NCI-H1105 treated with DMSO at 0.1 percent for 48 hours (cell line): ENCODE measurements around the gene SLC48A1.

ENCODE experiments used
- DNase-seq: peaks from one replicate; lab custom pipeline; 2025; lab: John Stamatoyannopoulos, UW

The SLC48A1 gene

DNA sequence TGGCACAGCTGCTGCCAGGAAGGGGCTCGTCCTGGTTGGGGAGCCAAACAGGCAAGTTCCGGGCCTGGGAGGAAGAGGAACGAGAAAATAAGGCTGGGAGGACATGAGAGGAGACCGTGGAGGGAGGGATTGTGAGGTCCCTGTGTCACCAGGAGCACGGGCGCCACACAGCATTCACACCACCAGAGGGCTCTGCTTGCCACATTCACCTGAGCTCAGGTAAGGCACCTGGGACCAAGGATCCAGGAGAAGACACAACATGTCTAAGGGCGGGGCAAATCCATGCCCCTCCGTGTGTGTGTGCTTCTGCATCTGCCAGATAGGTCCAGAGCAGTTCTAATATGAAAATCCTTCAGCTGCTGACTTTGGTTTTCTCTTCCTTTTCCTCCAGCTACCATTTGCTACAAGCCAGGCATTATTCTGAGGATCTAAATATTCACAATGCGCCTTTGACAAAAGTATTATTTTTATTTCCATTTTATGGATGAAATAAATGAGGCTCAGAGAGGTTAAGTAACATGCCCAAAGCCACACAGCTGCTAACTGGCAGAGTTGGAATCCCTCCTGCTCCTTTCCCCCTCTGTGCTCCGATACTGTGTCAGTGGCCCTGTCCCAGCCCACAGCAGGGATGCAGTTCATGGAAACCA is 28.9 kb upstream of the SLC48A1 start:
- DNase-seq = peak; percentile 75

DNA sequence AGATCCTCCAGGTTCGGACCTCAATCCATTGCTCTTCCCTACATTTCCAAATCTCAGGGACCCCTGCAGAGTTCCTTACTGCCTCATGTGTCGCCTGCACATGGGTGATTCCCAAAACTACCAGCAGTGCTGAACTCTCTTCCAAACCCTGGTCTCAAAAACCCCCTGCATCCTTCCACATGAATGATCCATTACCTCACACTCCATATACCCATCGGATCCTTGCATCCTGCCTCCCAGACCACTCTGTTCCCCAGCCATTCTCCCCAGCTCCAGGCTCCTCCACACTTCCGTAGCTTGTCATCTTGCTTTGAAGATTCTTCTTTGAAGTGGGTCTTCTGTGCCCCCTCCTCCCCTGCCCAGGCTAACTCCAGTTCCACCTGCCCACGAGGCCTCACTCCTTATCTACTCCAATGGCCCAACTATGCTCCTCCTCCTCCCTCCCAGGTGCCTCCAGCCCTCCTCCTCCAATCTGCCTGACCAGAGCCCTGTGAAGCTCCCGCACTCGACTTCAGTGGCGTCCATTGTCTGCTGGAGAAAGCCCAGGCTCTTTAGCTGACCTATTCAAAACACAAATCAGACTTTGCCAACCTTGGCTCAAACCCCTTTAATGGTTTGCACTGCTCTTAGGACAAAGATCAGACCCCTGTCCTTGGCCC is 28.1 kb upstream of the SLC48A1 start:
- DNase-seq = no peak

DNA sequence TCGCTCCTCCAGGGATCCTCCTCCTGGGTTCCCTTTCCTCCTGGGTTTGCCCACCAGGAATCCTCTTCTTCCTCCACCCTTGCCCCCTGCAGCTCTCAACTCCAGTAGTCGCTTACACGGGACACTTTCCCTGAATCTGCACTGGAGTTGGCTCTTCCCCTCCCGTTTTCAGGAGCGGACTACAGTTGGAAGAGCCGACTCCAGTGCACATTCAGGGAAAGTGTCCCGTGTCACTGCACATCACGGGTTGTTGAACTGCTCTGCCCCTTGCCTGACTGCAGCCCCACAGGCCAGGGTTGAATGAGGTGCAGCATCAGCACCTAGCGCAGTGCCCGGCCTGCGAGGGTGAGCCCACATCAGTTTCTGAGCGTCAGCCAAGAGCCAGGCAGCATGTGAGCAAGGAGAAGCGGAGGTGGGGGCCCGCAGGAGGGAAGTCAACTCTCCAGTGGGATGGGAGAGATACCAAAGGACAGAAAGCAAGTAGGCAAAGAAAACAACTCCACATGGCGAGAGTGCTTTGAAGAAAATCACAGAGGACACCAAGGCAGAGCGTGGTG is 27.5 kb upstream of the SLC48A1 start:
- no peak for DNase-seq

DNA sequence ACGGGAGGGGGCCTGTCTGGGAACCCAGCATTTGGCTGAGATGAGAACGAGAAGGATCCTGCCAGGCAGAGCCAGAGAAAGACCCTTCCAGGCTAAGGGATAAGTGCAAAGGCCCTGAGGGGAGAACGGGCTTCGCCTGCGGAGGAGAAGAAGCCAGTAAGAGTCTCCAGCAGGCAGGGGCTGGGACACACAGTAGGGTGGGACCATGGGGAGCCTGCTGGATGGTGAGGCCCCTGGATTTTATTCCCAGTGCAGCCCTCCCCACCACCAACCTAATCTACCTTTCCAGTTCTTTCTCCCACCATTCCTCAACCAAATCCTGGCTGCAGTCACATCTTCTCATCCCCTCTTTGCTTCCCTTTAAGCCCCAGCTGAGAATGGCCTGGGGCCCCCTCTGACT is 27.0 kb upstream of the SLC48A1 start:
- no peak for DNase-seq

DNA sequence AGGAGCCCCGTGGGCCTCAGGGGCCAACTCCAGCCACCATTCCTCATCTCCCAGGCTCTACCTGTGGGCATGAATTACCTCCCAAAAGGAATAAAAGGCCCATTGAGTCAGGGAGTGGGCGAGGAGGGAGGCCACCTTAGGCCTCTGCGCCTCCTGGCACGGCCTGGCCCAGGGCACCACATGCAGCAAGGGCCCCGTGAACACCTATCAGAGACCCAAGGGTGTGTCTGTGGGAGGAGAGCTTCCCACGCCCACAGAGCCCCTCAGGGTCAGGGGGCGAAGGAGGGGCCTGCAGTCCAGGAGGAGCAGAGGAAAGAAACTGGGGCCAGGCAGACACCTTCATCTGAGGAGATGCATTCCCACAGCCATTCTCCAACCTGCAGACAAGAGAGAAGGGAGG is 26.5 kb upstream of the SLC48A1 start:
- no peak for DNase-seq

DNA sequence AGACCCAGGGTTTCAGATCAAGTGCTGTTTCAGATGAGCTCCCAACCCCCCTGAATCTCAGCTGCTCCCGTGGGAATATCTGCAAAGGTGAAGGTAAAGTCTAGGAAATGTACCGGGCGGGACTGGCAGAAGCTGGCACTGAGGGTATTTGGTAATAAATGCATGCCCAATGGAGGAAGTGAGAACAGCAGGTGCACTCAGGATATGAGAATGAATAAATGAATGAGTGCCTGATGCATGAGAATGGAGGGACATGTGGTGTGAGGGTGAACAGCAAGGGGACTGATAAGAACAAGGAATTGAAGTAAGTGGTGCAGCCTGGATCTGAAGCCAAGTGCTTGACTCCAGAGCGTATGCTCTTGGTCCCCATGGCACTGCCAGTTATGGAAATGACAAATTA is 25.9 kb upstream of the SLC48A1 start:
- DNase-seq = no peak

DNA sequence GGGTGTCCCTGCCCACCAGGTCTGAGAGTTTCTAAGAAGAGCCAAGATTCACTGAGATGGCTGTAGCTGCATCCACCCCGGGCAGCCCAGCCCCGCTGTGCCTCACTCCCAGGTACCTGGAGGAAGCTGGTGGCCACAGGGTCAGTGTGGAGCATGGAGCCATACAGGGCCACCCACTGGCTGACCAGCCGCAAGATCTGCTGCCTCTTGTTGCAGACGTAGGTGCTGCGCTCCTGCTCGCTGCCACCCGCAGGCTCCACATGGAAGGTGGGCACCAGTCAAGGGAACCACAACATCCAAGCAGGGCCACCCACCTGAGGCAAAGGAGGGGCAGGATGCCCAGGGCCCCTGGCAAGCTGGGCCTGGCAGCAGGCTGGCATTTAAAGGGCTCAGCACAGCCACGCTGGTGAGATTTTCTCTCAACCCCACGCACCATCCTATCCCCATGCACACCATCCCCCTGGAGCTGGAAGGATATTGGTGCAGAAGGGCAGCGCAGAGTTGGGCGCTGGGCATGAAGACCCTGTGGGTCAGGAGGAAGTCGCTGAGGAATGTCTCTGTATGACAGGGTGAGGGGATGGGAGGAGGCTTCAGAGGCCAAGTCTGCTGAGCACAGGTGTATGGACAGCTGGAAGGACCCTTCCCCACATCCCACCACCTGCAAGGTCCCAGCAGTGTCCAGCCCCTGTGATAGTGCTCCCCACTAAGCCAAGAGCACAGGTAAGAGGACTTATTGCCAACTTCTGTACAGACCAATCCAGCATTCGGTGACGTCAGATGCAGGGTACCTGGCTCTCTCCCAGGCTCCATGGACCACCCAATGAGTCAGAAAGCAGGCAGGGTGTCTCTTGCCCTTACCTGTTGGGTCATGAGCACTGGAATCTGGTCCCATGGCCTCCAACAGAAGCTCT is 25.2 kb upstream of the SLC48A1 start:
- DNase-seq = no peak

DNA sequence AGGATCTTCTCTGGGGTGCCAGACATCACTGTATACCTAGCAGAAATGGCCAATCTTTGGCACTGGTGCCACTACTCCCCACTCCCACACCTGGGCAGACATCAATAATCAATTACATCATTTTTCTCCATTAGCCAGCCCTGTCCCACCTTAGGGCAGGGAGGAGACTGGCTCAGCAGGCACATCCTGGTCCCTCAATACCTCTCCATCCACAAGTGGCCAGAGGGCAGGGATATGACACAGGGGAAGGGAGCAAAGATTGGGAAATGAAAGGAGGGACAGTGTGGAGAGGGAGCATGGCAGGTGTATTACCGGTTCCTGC is 24.6 kb upstream of the SLC48A1 start:
- DNase-seq = no peak

DNA sequence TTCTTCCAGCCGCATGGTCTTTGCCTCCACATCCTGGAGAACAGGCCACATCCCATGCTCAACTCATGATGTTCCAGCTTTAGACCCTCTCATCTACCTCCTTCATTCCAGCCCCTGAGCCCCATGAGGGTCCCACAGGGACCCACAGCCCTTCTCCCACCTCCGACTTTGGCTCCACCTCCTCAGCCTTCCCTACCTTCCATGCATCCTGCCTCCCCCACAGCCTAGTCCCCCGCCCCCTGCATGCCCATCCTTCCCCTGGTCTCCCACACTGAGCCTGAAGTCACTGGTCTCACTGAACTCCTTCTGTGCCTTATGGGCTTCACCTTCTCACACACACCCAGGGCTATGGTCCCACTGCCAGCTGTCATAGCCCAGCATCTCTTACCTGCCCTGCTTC is 24.1 kb upstream of the SLC48A1 start:
- DNase-seq = no peak

DNA sequence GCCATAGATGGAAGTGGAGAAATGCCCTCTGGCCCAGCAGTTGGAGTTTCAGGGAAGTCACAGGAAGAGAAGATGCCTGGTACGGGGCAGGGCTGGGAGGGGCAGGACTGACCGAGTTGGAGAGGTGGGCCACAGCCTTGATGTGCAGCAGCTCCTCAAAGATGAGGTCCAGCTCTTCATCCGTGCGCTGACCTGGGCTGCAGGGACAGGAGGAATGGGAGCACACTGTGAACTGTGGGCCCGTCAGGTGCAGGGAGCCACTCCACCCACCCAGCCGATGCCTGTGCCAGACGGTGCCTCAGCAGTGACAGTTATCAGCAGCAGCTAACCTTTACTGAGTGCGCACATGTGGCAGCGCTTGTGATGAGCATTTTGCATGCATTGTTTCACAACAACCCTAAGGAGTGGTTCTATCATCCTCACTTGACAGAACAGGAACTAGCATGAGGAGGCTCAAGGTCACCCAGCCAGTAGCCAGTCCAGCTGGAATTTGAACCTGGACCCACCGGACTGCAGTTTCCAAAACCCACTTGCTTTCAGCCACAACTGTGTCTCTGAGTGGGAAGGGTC is 22.7 kb upstream of the SLC48A1 start:
- DNase-seq = no peak

DNA sequence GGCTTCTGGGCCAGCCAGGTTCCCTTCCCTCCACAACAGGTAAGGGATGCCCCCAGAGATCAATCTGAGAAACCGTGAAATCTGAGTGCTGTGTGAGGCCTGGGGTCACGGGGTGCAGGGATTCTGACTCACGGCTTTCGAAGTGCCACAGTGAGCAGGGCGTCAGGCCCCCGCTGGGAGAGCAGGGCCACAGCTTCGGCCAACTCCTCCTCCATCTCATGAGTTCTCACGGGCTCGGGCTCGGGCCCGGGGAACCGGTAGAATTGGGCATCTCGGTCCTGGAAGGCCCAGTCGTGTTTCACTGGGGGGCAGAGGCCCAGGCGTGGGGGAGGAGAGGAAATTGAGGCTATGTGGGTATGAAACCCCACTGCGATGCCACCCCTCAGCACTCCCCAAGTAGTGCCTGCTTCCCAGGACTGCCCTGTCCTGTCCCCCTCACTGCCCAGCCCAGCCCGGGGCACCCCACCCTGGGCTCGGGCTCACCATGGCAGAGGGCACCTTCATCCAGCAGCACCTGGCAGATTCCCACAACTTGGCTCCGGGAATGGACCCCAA is 22.0 kb upstream of the SLC48A1 start:
- DNase-seq = no peak

DNA sequence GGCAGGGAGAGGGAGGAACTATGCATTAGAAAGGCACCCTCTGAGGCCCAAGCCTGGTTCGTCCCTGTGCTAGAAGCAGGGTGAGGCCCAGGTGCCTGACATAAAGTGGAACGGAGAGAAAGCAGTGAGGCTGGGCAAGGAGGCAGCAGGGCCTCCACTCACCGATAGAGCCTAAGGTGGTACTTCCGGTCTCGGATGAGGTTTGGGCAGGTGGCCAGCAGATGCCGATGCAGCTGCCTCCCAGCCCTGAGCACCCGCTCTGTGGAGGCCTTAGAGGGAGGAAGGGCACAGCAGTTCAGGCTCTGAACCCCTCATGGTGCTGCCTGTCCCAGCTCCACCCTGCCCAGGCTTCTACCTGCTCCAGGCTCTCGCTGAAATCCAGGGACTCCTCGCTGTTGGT is 21.5 kb upstream of the SLC48A1 start:
- no peak for DNase-seq

DNA sequence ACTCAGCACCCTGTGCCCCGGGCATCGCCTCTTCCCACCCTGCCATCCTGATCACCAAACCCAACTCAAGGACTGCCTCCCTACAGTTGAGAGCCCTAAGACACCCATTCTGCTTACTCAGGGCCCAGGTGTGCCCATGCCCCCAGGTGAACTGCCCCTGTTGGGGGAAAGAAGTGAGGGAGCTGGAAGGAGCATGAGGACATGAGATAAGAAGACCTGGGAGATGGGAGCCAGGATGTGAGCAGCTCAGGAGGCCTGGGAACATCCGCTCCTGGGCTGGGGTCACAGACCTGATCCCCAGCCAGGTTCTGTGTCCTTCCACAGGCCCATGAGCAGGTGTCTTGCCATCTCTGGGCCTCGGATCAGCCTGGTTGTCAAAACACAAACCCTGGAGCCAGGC is 20.9 kb upstream of the SLC48A1 start:
- no peak for DNase-seq

DNA sequence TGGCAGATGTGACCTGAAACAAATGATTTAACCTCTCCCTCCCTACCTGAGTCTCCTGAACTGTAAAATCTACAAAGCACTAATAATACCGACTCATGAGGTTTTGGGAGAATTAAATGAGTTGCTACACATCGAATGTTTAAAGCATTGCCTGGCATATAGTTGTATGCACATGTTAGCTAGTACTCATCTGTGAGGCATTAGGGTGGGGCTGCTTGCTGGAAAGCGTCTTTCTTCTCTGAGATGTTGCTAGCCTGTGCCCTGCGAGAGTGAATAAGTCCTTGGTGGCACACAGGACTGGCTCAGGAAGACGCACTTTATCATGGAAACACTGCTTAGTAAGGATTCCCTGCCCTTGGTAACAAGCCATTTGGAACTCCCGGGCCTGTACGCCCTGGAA is 20.5 kb upstream of the SLC48A1 start:
- no peak for DNase-seq

DNA sequence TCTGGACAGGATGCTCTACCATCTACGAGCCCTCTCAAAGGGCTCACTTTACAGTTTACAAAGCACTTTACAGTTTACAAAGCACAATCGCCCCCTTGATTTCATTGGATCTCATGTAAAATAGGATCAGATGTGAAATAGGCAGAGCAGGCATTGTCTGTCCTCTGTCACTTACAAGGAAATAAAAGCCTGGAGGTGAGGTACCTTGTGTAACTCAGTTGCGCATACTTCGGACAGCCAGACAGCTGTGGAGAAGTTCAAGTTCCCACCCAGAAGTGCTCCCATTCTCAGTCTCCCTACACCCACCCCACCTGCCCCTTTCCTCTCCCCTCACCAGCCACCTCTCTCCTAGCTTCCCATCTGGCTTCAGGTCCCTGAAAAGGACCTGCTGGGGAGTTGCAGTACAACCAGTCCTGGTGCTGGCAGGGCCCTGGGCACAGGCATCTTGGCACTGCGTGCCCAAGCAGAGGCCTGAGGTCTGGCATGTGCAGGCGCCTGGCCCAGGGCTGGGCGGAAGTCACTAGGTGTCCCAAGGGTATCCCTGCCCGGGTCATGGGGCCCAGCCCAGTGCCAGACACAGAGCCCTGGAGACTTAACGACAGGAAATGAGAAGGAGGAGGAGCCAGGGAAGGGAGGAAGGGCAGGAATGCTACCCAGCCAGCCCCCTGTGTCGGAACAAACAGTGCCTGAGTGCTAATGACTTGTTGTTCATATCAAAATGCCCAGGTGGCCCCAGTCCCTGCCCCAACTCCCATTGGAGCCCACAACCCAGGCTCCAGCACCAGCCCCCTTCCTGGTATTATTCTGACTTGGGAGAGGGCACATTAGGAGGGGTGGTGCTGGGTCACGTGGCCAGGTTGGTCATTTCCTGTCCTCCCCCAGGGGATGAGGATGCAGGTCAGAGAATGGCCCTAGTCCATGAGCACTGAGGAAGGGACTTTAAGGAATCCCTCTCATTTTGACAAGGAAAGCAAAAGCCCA is 19.7 kb upstream of the SLC48A1 start:
- no peak for DNase-seq

DNA sequence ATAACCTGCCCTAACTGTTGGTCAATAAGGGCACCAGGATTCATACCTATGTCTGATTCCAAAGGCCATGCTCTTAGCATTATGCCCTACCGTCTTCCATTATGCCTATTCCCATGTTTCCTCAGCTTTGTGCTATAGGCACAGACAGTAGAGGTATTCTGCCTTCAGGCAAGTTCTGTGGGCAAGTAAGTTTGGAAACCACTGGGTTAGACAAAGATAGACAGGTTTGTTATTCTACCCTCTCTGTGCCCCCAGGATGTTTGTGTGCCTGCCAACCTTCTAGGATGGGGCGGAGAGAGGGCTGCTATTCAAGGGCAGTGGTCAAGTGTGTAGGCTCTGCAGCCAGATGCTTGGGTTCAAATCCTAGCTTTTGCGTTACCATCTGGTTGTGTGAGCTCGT is 18.9 kb upstream of the SLC48A1 start:
- DNase-seq = no peak

DNA sequence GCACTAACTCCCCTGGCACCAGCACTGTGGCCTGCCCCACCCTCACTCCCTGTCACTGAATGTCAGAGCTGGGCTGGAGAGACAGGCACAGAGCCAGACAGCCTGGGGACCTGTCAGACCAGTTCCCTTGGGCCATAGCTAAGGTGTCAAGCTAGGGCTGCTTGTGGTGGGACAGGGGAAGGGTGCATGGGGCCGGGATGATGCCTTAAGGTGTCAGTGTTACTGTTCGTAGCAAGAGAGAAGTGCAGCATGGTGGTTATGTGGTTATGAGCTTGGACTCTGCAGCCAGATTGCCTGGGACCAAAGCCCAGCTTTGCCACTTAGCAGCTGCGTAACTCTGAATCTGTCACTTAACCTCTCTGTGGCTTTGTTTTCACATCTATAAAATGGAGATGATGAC is 18.2 kb upstream of the SLC48A1 start:
- DNase-seq = no peak

DNA sequence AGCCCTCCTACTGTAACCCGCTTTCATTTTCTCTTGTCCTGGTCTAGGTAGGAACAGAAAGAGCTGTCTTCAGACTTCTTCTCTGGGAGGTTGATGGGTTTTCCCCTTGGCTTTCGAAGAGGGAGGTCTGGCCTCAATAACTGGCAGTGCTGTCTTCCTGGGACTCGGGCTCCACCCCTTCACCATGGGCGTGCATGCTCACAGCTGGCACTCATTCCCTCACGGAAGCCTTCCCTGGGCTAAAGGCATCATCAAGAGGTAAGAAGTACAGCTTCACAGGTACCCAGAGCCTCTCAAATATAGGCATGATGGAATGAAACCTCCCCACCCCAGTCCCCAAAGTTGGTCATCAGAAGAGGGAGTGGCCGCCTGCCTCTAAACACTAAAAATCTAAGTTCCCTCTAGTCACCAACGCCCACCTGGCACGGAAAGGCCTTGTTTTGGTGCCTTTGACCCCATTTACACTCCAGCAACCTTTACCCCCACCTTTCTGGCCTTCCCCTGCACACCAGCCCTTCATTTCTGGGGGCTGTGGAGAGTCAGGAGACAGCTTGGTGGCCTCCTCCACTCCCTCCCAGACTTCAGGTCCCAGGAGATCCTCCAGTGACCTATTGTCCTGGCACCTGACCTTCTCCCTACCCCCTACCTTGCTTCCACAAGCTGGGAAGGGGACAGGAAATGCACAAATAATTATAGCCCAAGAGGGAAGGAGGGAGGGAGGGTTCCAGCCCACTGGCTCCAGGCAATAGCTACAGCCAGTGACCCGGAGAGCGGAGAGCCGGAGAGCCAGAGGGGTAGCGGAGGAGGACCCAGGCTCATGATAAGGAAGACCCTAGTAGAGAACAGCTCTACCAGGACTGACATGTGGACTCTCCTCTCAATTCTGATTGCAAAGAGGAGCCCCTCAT is 17.1 kb upstream of the SLC48A1 start:
- DNase-seq = no peak

DNA sequence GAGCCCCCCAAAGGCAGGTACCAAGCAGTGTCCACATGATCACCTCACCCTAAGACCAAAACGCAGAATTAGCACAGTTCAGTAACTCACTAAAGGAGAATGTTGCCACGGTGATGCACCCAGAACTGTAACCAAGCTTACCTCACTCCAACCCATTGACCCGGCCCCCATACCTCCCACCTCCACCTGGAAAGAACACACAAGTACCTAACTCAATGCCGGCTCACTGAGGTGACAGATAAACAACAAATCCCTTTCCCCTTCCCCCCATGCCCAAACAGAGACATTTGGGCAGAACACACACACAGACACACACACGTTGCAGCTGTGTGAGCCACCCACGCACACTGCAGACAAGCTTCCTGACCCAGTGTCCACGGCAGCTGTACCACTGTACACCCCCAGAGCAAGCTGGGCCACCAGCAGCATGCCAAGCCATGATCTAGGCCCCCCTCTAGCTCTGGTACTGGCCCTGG is 15.6 kb upstream of the SLC48A1 start:
- DNase-seq = no peak
